Left ventricle myocardium inferior (tissue), 1 donor: ENCODE results near the gene NECAB2. TPM values are rescaled to one million over a fixed set of nuclear protein-coding genes. Genes with fewer than 3 reads are reported as not detected.
"Not testable (repeated sequence)": the region's sequence is repeated elsewhere in the genome, so short reads cannot be mapped to it uniquely, and the experiment has no call there.

Experiments
- DNase-seq: peaks from one replicate; pipeline ENCODE4 v3.0.0-alpha.2; 2020
- H3K27ac ChIP-seq: fragments of 200-600 bp; replicated peaks from 2 replicates; pipeline ENCODE4 v1.8.0; 2021
- H3K27me3 ChIP-seq: fragments of 200-600 bp; 2 replicates; pipeline ENCODE4 v1.8.0; 2021; ENCODE audit warnings: low read depth
- H3K36me3 ChIP-seq: fragments of 200-600 bp; 2 replicates; pipeline ENCODE4 v1.8.0; 2021
- H3K4me1 ChIP-seq: fragments of 200-600 bp; 2 replicates; pipeline ENCODE4 v1.8.0; 2021
- H3K4me3 ChIP-seq: fragments of 200-600 bp; 2 replicates; pipeline ENCODE4 v1.8.0; 2021; ENCODE audit warnings: mild to moderate bottlenecking, moderate library complexity
- H3K9me3 ChIP-seq: fragments of 200-600 bp; replicated peaks from 2 replicates; pipeline ENCODE4 v1.8.0; 2021
- intact Hi-C: fragments of 100-400 bp; cut with micrococcal nuclease; formaldehyde crosslinking; loops from one replicate; pipeline ENCODE4 v1.11.0; 2022
- total RNA-seq: library from RNA; stranded (reverse); fragmentation: NEBNext Ultra II Directional; extraction: Animal tissue kit (Norgen Biotek cat#: 25700); gene quantifications from one replicate; pipeline ENCODE4 v1.2.1, GENCODE V29; 2021
- TF ChIP-seq, protein P1 (sequence below): fragments of 200-600 bp; IDR thresholded peaks from 2 replicates; pipeline ENCODE4 v1.8.0; 2021; ENCODE audit warnings: antibody characterized with exemption, mild to moderate bottlenecking, borderline replicate concordance
- donor health status: DM: no; HTN: yes; CAD: no; lungs with severe emphysema.

NECAB2 gene
- total RNA-seq, 1 donor from 2014 or later = 0.69 TPM

DNA sequence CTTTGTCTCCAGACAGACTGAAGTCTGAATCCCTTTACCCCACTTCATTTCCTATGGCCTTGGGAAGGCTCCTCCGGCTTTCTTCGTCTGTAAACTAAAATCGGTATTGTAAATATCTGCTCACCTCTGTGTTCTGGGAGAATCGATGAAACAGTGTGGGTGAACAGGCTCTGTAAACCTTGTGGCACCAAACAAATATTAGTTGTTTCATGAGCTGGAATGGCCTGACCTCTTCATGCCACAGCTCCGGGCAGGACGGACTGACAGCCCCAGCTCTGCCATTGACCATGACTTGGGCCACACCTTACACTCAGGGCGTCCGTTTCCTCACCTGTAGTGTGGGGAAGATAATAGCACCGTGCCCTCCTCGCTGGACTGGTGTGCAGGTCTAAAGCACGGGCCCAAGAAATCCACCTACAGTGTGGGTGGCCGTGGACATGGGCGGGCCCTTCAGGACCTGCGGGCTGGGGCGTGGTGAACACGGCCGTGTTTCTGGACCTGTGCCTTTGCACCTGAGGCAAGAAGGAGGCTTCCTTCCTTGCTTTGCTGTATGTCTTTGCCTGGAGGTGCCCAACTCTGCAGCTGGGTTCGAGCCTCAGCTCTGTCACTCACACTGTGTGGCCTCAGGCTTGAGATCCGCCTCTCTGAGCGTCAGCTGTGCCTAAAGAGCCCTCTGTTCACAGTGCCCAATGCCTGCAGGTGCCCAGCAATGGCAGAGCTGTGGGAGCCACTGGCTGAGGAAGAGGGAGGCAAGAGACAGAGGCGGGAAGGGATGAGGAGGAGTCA, 21.1 kb upstream of the NECAB2 start:
- DNase-seq = no peak
- TF ChIP-seq, protein P1, sequence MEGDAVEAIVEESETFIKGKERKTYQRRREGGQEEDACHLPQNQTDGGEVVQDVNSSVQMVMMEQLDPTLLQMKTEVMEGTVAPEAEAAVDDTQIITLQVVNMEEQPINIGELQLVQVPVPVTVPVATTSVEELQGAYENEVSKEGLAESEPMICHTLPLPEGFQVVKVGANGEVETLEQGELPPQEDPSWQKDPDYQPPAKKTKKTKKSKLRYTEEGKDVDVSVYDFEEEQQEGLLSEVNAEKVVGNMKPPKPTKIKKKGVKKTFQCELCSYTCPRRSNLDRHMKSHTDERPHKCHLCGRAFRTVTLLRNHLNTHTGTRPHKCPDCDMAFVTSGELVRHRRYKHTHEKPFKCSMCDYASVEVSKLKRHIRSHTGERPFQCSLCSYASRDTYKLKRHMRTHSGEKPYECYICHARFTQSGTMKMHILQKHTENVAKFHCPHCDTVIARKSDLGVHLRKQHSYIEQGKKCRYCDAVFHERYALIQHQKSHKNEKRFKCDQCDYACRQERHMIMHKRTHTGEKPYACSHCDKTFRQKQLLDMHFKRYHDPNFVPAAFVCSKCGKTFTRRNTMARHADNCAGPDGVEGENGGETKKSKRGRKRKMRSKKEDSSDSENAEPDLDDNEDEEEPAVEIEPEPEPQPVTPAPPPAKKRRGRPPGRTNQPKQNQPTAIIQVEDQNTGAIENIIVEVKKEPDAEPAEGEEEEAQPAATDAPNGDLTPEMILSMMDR = no peak
- intact Hi-C loops = no loop called here

DNA sequence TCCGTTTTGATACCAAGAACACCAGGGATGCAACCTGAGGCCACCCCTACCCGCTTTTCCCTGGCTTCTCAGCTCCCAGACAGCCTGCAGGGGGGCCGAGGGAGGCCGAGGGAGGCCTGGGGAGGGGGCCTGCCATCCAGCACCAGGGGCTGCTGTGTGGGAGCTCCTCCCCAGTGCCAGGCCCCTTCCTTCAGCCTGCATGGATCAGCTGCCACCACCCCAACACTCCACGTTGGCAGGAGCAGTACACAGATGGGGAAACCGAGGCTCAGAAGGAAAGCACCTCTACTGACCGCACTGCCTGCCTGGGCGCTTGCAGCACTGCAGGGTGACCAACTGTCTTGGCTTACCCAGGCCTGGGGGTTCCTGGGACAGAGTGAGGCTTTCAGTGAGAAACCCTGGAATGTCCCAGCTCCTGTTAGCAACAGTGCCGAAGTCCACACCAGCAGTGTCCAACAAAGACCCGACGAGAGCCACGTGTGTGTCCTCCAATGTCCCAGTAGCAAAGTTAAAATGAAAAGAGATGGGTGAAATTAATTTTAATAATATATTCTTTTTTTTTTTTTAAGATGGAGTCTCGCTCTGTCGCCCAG, 20.3 kb upstream of the NECAB2 start:
- no peak for DNase-seq
- TF ChIP-seq, protein P1 = no peak
- Histone ChIP-seq H3K36me3 (no peaks in the 10 kb centered on the region), H3K27me3 (no peaks in the 10 kb centered on the region), H3K4me3 (no peak overlapping the region), H3K9me3 (no peaks in the 10 kb centered on the region), H3K4me1 (peaks cover 17% of the 10 kb centered on the region), H3K27ac (no peak overlapping the region)
- intact Hi-C loops = no loop called here

More for the DNA sequence above, 21.1 kb upstream of the NECAB2 start:
- Histone ChIP-seq H3K4me3 (no peak overlapping the region), H3K27me3 (no peaks in the 10 kb centered on the region), H3K9me3 (no peaks in the 10 kb centered on the region), H3K4me1 (peaks cover 11% of the 10 kb centered on the region), H3K27ac (no peak overlapping the region), H3K36me3 (no peaks in the 10 kb centered on the region)

DNA sequence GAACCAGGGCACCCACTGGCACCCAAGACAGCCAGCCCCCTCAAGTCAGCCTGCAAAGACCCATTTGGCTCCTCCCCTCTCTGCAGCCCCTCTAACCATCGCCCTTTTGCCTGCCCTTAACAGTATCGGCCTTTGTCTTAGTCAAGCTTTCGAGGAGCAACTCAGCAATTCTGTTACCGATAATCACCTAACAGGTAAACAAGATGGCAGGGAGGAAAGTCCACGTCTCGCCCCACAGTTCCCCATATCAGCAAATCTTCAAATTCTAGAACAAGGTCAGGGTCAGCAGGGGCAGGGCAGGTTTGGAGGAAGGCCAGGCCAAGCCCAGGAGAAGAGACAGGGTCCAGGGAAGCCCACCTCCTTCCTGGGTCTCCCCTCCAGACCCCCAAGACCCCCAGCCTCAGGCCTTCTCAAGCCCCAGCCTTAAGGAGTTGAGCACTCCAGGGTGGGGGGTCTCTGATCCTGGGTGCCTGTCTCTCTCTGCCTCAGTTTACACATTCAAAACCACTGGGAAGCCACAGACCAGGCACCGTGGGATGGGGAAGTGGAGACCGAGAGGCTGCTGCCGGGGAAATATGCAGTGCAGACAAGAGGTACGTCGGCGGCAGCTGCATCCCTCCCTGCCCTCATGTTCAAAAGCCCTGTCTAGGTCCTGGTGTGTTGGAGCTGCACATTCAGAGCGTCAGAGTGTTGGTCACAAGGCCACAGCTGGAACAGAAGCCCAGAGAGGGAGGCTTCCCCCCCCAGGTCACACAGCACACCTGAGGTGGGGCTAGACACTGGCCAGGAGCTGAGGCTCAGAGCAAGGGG, 18.9 kb upstream of the NECAB2 start:
- no peaks in the 10 kb centered on the region for H3K9me3 ChIP-seq
- H3K4me3 ChIP-seq = no peak overlapping the region
- H3K27me3 ChIP-seq = no peaks in the 10 kb centered on the region
- peaks cover 21% of the 10 kb centered on the region for H3K4me1 ChIP-seq
- H3K27ac ChIP-seq = no peak overlapping the region
- intact Hi-C loops = no loop called here
- no peaks in the 10 kb centered on the region for H3K36me3 ChIP-seq
- DNase-seq = no peak
- TF ChIP-seq, protein P1 = no peak

DNA sequence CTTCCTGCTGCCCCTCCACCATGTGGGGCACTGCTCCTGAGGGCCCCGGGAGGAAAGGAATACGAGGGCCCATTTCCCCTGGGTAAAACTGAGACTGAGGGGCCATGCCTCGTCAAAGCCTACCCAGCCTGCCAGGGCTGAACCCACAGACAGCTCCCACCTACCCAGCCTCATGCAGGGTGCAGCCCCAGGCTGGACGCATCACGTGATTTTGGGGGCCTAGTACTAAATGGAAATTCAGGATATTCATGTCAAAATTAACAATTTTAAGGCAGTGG, 18.4 kb upstream of the NECAB2 start:
- Histone ChIP-seq H3K4me1 (peaks cover 26% of the 10 kb centered on the region), H3K27me3 (no peaks in the 10 kb centered on the region), H3K27ac (no peak overlapping the region), H3K36me3 (no peaks in the 10 kb centered on the region), H3K4me3 (no peak overlapping the region), H3K9me3 (no peaks in the 10 kb centered on the region)
- no peak for DNase-seq
- intact Hi-C loops = loop anchor here (10.0 kb wide), 1 partner anchor 235 kb away; the partner anchor contains the start of gene TAF1C
- TF ChIP-seq, protein P1 = no peak

GRCh38 chr16:83950862-83951399, 17.1 kb upstream of the NECAB2 start:
- peaks cover 39% of the 10 kb centered on the region for H3K4me1 ChIP-seq
- intact Hi-C loops = loop anchor here (10.0 kb wide), 1 partner anchor 234 kb away; the partner anchor contains the start of gene TAF1C
- H3K27ac ChIP-seq = not testable (repeated sequence)

More at GRCh38 chr16:83950862-83951399, 17.1 kb upstream of the NECAB2 start:
- H3K4me3 ChIP-seq, H3K27me3 ChIP-seq, DNase-seq, H3K9me3 ChIP-seq, H3K36me3 ChIP-seq: not testable (repeated sequence)
